GM12891 (cell line): ENCODE results near the gene ENHO.

ENCODE experiments used
- PAX5 ChIP-seq: IDR thresholded peaks from 2 replicates; pipeline ENCODE4 v1.6.1; 2011; ENCODE audit warnings: low read length, moderate library complexity, mild to moderate bottlenecking; ENCODE audit not compliant: insufficient read depth, severe bottlenecking
- POLR2A ChIP-seq: IDR thresholded peaks from 2 replicates; pipeline ENCODE4 v1.6.1; 2011; ENCODE audit warnings: low read depth, low read length, control low read depth
- POLR2AphosphoS5 ChIP-seq: IDR thresholded peaks from 2 replicates; pipeline ENCODE4 v1.6.1; 2011; ENCODE audit warnings: low read depth, low read length, control low read depth
- POU2F2 ChIP-seq: IDR thresholded peaks from 2 replicates; pipeline ENCODE4 v1.6.1; 2011; ENCODE audit warnings: low read depth, mild to moderate bottlenecking, control low read depth, low read length, moderate library complexity
- SPI1 ChIP-seq: IDR thresholded peaks from 2 replicates; pipeline ENCODE4 v1.6.1; 2011; ENCODE audit warnings: low read depth, low read length, control low read depth

GRCh38 chr9:34500623-34501267 lies 22.0 kb downstream of the ENHO start:
- TF ChIP-seq SPI1 = no peak
- TF ChIP-seq POLR2AphosphoS5 = no peak
- TF ChIP-seq POLR2A = no peak
- TF ChIP-seq POU2F2 = 0 out of 2 replicates have a peak, but pooled peaks have one; percentile 18
- no peak for TF ChIP-seq PAX5
